ENCODE results near the gene TMEM154.

The TMEM154 gene

GRCh38 chr4:152581536-152582160 lies 98.1 kb downstream of the TMEM154 start:
- H3K4me2 ChIP-seq (ENCODE audit: low read length): no peak overlapping the region
- peaks cover 34% of the 10 kb centered on the region for H3K4me1 ChIP-seq (ENCODE audit: low read length)
- no peaks in the 10 kb centered on the region for H3K9me3 ChIP-seq (ENCODE audit: insufficient read depth, low read length)
- no peak overlapping the region for H3K4me3 ChIP-seq (ENCODE audit: low read length)
- no peaks in the 10 kb centered on the region for H4K20me1 ChIP-seq (ENCODE audit: insufficient read depth, low read length)
- no peak overlapping the region for H3K9ac ChIP-seq (ENCODE audit: low read length)
- H2AFZ ChIP-seq (ENCODE audit: low read depth, low read length): no peak overlapping the region
- 0 out of 2 replicates have a peak, but pooled peaks cover 5% of the 10 kb centered on the region for H3K27me3 ChIP-seq (ENCODE audit: low read depth, low read length)
- no peak overlapping the region for H3K27ac ChIP-seq (ENCODE audit: low read length)
- no peaks in the 10 kb centered on the region for H3K36me3 ChIP-seq (replicated peaks; ENCODE audit: low read depth, low read length)
- no peaks in the 10 kb centered on the region for H3K79me2 ChIP-seq (ENCODE audit: low read length)
- TF ChIP-seq EZH2phosphoT487 (IDR thresholded peaks at IDR 0.05; ENCODE audit: low read depth): no peak
- no peak; the same call in 1 of the 2 replicates for TF ChIP-seq CTCF (IDR thresholded peaks at IDR 0.05; ENCODE audit: low read depth, low read length)

- no peak overlapping the region for H3K27ac ChIP-seq (ENCODE audit: low read length)
- H3K4me3 ChIP-seq (ENCODE audit: low read length): no peak overlapping the region
- no peak for TF ChIP-seq CTCF (IDR thresholded peaks at IDR 0.05; ENCODE audit: low read depth, low read length)
- TF ChIP-seq EZH2phosphoT487 (IDR thresholded peaks at IDR 0.05; ENCODE audit: low read depth): no peak
- H4K20me1 ChIP-seq (ENCODE audit: insufficient read depth, low read length): no peaks in the 10 kb centered on the region
- H3K9ac ChIP-seq (ENCODE audit: low read length): no peak overlapping the region
- H3K9me3 ChIP-seq (ENCODE audit: insufficient read depth, low read length): no peaks in the 10 kb centered on the region
- H3K4me2 ChIP-seq (ENCODE audit: low read length): no peak overlapping the region
- H3K4me1 ChIP-seq (ENCODE audit: low read length): peaks cover 21% of the 10 kb centered on the region
- no peak overlapping the region for H2AFZ ChIP-seq (ENCODE audit: low read depth, low read length)
- no peaks in the 10 kb centered on the region for H3K36me3 ChIP-seq (replicated peaks; ENCODE audit: low read depth, low read length)
- no peaks in the 10 kb centered on the region for H3K79me2 ChIP-seq (ENCODE audit: low read length)
- H3K27me3 ChIP-seq (ENCODE audit: low read depth, low read length): 0 out of 2 replicates have a peak, but pooled peaks cover 5% of the 10 kb centered on the region
Measured at GRCh38 chr4:152579916-152580315, 99.9 kb downstream of the TMEM154 start.

GRCh38 chr4:152579107-152579764 lies 100.6 kb downstream of the TMEM154 start:
- Histone ChIP-seq H3K27ac (ENCODE audit: low read length) (no peak overlapping the region), H3K79me2 (ENCODE audit: low read length) (no peaks in the 10 kb centered on the region), H3K9ac (ENCODE audit: low read length) (no peak overlapping the region), H4K20me1 (ENCODE audit: insufficient read depth, low read length) (no peaks in the 10 kb centered on the region), H2AFZ (ENCODE audit: low read depth, low read length) (no peak overlapping the region), H3K9me3 (ENCODE audit: insufficient read depth, low read length) (no peaks in the 10 kb centered on the region), H3K36me3 (replicated peaks; ENCODE audit: low read depth, low read length) (no peaks in the 10 kb centered on the region), H3K4me3 (ENCODE audit: low read length) (no peak overlapping the region), H3K4me2 (ENCODE audit: low read length) (no peak overlapping the region), H3K4me1 (ENCODE audit: low read length) (peaks cover 15% of the 10 kb centered on the region), H3K27me3 (ENCODE audit: low read depth, low read length) (0 out of 2 replicates have a peak, but pooled peaks cover 5% of the 10 kb centered on the region)
- TF ChIP-seq CTCF (IDR thresholded peaks at IDR 0.05; ENCODE audit: low read depth, low read length): no peak
- TF ChIP-seq EZH2phosphoT487 (IDR thresholded peaks at IDR 0.05; ENCODE audit: low read depth): no peak

- Histone ChIP-seq H3K4me2 (ENCODE audit: low read length) (no peak overlapping the region), H3K4me1 (ENCODE audit: low read length) (peaks cover 15% of the 10 kb centered on the region), H3K27me3 (ENCODE audit: low read depth, low read length) (0 out of 2 replicates have a peak, but pooled peaks cover 5% of the 10 kb centered on the region), H3K27ac (ENCODE audit: low read length) (no peak overlapping the region), H3K36me3 (replicated peaks; ENCODE audit: low read depth, low read length) (no peaks in the 10 kb centered on the region), H3K79me2 (ENCODE audit: low read length) (no peaks in the 10 kb centered on the region), H3K4me3 (ENCODE audit: low read length) (no peak overlapping the region), H3K9ac (ENCODE audit: low read length) (no peak overlapping the region), H2AFZ (ENCODE audit: low read depth, low read length) (no peak overlapping the region), H4K20me1 (ENCODE audit: insufficient read depth, low read length) (no peaks in the 10 kb centered on the region), H3K9me3 (ENCODE audit: insufficient read depth, low read length) (no peaks in the 10 kb centered on the region)
- TF ChIP-seq CTCF (IDR thresholded peaks at IDR 0.05; ENCODE audit: low read depth, low read length) (no peak), EZH2phosphoT487 (IDR thresholded peaks at IDR 0.05; ENCODE audit: low read depth) (no peak)
Measured at GRCh38 chr4:152578670-152579069, 101.1 kb downstream of the TMEM154 start.
